Trophoblast cell (in vitro differentiated cells and primary cell): Measurements from ENCODE around the gene PTPRN2.

ENCODE experiments used
- DNase-seq, 2 donors: peaks; one replicate each; pipeline ENCODE4 v3.0.0-alpha.2; 2016
- H2AFZ ChIP-seq: 2 replicates; pipeline ENCODE4 v1.6.1; 2013; ENCODE audit warnings: low read length, moderate library complexity, mild to moderate bottlenecking; ENCODE audit not compliant: insufficient read depth, poor library complexity
- H2AK5ac ChIP-seq: 2 replicates; pipeline ENCODE4 v1.6.1; 2013; ENCODE audit warnings: mild to moderate bottlenecking, low read length
- H2BK120ac ChIP-seq: 2 replicates; pipeline ENCODE4 v1.6.1; 2013; ENCODE audit warnings: low read length, mild to moderate bottlenecking, moderate library complexity; ENCODE audit not compliant: insufficient read depth, poor library complexity
- H2BK12ac ChIP-seq: 2 replicates; pipeline ENCODE4 v1.6.1; 2013; ENCODE audit warnings: mild to moderate bottlenecking, low read length, moderate library complexity
- H2BK5ac ChIP-seq: 2 replicates; pipeline ENCODE4 v1.6.1; 2013; ENCODE audit warnings: low read length, low read depth, moderate library complexity, mild to moderate bottlenecking; ENCODE audit not compliant: poor library complexity
- H3K14ac ChIP-seq: 2 replicates; pipeline ENCODE4 v1.6.1; 2013; ENCODE audit warnings: mild to moderate bottlenecking, low read length
- H3K18ac ChIP-seq: 2 replicates; pipeline ENCODE4 v1.6.1; 2013; ENCODE audit warnings: mild to moderate bottlenecking, low read length
- H3K23ac ChIP-seq: 2 replicates; pipeline ENCODE4 v1.6.1; 2013; ENCODE audit warnings: low read length
- H3K27ac ChIP-seq: 2 replicates; pipeline ENCODE4 v1.5.1; 2013; ENCODE audit warnings: low read depth, mild to moderate bottlenecking, inconsistent platforms, low read length, moderate library complexity
- H3K27me3 ChIP-seq: 2 replicates; pipeline ENCODE4 v1.6.1; 2013; ENCODE audit warnings: inconsistent platforms, mild to moderate bottlenecking, low read length, moderate library complexity; ENCODE audit not compliant: insufficient read depth
- H3K36me3 ChIP-seq, 2 experiments: 1 replicate in 1 of 2; 2 replicates in 1 of 2; pipeline ENCODE4 v1.6.1; 2013; ENCODE audit warnings: low read length in 2 of 2, mild to moderate bottlenecking in 2 of 2, moderate library complexity in 1 of 2; ENCODE audit not compliant: insufficient read depth in 2 of 2, control insufficient read depth in 1 of 2
- H3K4ac ChIP-seq: 2 replicates; pipeline ENCODE4 v1.6.1; 2013; ENCODE audit warnings: low read depth, mild to moderate bottlenecking, low read length, moderate library complexity
- H3K4me1 ChIP-seq, 2 experiments: 1 replicate in 1 of 2; 2 replicates in 1 of 2; pipeline ENCODE4 v1.6.1; 2013; ENCODE audit warnings: low read length in 2 of 2, mild to moderate bottlenecking in 2 of 2, moderate library complexity in 1 of 2; ENCODE audit not compliant: insufficient read depth in 2 of 2, control insufficient read depth in 1 of 2
- H3K4me2 ChIP-seq: 2 replicates; pipeline ENCODE4 v1.6.1; 2013; ENCODE audit warnings: inconsistent platforms, mild to moderate bottlenecking, low read length, moderate library complexity
- H3K4me3 ChIP-seq: 2 replicates; pipeline ENCODE4 v1.5.1; 2013; ENCODE audit warnings: mild to moderate bottlenecking, low read depth, low read length, inconsistent platforms
- H3K79me1 ChIP-seq: one replicate; pipeline ENCODE4 v1.6.1; 2013; ENCODE audit warnings: low read length
- H3K79me2 ChIP-seq: 2 replicates; pipeline ENCODE4 v1.6.1; 2013; ENCODE audit warnings: low read length, mild to moderate bottlenecking; ENCODE audit not compliant: control insufficient read depth, insufficient read depth, poor library complexity
- H3K9ac ChIP-seq: 2 replicates; pipeline ENCODE4 v1.6.1; 2013; ENCODE audit warnings: mild to moderate bottlenecking, low read length
- H3K9me3 ChIP-seq: 2 replicates; pipeline ENCODE4 v1.6.1; 2013; ENCODE audit warnings: low read depth, mild to moderate bottlenecking, control low read depth, inconsistent platforms, low read length; ENCODE audit not compliant: insufficient read depth
- H4K12ac ChIP-seq: 2 replicates; pipeline ENCODE4 v1.6.1; 2013; ENCODE audit warnings: low read depth, mild to moderate bottlenecking, low read length, moderate library complexity
- H4K8ac ChIP-seq: 2 replicates; pipeline ENCODE4 v1.6.1; 2013; ENCODE audit warnings: low read depth, mild to moderate bottlenecking, low read length, moderate library complexity
- H4K91ac ChIP-seq: one replicate; pipeline ENCODE4 v1.6.1; 2013; ENCODE audit warnings: low read depth, mild to moderate bottlenecking, low read length, moderate library complexity
- WGBS: extraction: QIAGEN DNeasy Blood & Tissue Kit; methylation state at CpG from one replicate; pipeline ENCODE4 v1.1.7; 2013; ENCODE audit warnings: missing lambda C conversion rate; ENCODE audit not compliant: insufficient read length, insufficient coverage; ENCODE audit errors: extremely low coverage; 5-methylcytosine and 5-hydroxymethylcytosine counted together

Gene PTPRN2

GRCh38 chr7:157821959-157822687, 765.5 kb downstream of the PTPRN2 start:
- Histone ChIP-seq H3K4me1 (no peaks in the 10 kb centered on the region), H4K12ac (no peak overlapping the region), H3K18ac (no peak overlapping the region), H3K4ac (no peak overlapping the region), H2BK120ac (no peak overlapping the region), H2BK12ac (no peak overlapping the region), H2BK5ac (no peak overlapping the region), H3K27me3 (no peaks in the 10 kb centered on the region), H4K8ac (no peak overlapping the region), H3K4me3 (no peak overlapping the region), H3K9me3 (peaks cover 37% of the 10 kb centered on the region), H3K9ac (no peak overlapping the region), H3K79me2 (no peaks in the 10 kb centered on the region), H3K23ac (no peak overlapping the region), H2AFZ (no peak overlapping the region), H3K27ac (no peak overlapping the region), H4K91ac (no peak overlapping the region), H3K79me1 (no peaks in the 10 kb centered on the region), H2AK5ac (no peak overlapping the region), H3K14ac (no peak overlapping the region), H3K36me3 (no peaks in the 10 kb centered on the region), H3K4me2 (no peak overlapping the region)
- 100% methylated on average over 3 of the region's 3 CpGs for WGBS
- DNase-seq = no peak

DNA sequence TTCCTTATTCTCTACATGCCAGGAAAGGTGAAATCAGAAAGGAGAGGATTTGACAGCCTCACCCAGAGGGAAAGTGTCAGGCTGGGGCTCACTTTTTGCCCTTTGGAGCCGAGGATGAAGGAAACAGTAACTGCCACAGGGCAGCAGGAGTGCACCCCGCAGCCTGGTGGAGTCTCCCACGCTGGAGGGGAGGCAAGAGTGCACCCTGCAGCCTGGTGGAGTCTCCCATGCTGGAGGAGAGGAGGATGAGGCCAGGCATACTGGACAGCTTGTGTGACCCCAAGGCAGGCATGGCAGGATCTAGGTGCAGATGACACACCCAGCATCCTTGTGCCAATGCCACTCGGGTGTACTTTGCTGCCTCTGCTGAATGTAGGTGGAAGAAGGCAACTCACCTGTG, 766.8 kb downstream of the PTPRN2 start:
- Histone ChIP-seq H3K4ac (no peak overlapping the region), H3K18ac (no peak overlapping the region), H3K79me1 (no peaks in the 10 kb centered on the region), H3K4me3 (no peak overlapping the region), H4K91ac (no peak overlapping the region), H3K27me3 (no peaks in the 10 kb centered on the region), H2BK5ac (no peak overlapping the region), H3K4me2 (no peak overlapping the region), H2AK5ac (no peak overlapping the region), H3K9me3 (peaks cover 30% of the 10 kb centered on the region), H2BK120ac (no peak overlapping the region), H4K8ac (no peak overlapping the region), H3K14ac (no peak overlapping the region), H2BK12ac (no peak overlapping the region), H2AFZ (no peak overlapping the region), H3K36me3 (no peaks in the 10 kb centered on the region), H3K23ac (no peak overlapping the region), H3K79me2 (no peaks in the 10 kb centered on the region), H3K27ac (no peak overlapping the region), H3K4me1 (no peaks in the 10 kb centered on the region), H4K12ac (no peak overlapping the region), H3K9ac (no peak overlapping the region)
- no peak for DNase-seq
- WGBS = no CpG with 5 or more reads among the region's 4 CpGs

DNA sequence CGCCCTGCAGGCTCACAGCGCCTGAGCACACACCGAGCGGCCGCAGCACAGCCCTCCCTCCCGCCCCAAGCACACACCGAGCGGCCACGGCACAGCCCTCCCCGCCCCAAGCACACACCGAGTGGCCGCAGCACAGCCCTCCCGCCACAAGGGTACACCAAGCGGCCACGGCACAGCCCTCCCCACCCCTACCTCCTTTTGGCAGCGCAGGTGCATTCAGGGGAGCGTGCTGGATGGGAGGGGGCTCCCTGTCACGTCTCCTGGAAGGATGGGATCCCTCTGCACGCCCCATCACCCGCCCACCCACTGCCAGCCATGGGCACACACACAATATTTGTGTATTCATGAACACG, 768.2 kb downstream of the PTPRN2 start:
- DNase-seq = no peak
- H4K8ac ChIP-seq = no peak overlapping the region
- peak overlapping the region; percentile 54 for H3K4me3 ChIP-seq
- H3K9me3 ChIP-seq = peaks cover 26% of the 10 kb centered on the region
- H2AFZ ChIP-seq = no peak overlapping the region
- H3K4ac ChIP-seq = no peak overlapping the region
- H3K79me1 ChIP-seq = no peaks in the 10 kb centered on the region
- no peak overlapping the region for H3K4me2 ChIP-seq
- H3K14ac ChIP-seq = no peak overlapping the region
- no peaks in the 10 kb centered on the region for H3K27me3 ChIP-seq
- H3K18ac ChIP-seq = no peak overlapping the region
- no peak overlapping the region for H3K9ac ChIP-seq
- no peaks in the 10 kb centered on the region for H3K36me3 ChIP-seq
- no peak overlapping the region for H3K27ac ChIP-seq
- no peaks in the 10 kb centered on the region for H3K4me1 ChIP-seq
- no peak overlapping the region for H4K12ac ChIP-seq
- no peak overlapping the region for H4K91ac ChIP-seq
- H2BK120ac ChIP-seq = no peak overlapping the region
- no peak overlapping the region for H3K23ac ChIP-seq
- no peak overlapping the region for H2BK5ac ChIP-seq
- no peak overlapping the region for H2BK12ac ChIP-seq
- WGBS = no CpG with 5 or more reads among the region's 21 CpGs
- no peak overlapping the region for H2AK5ac ChIP-seq
- H3K79me2 ChIP-seq = no peaks in the 10 kb centered on the region

DNA sequence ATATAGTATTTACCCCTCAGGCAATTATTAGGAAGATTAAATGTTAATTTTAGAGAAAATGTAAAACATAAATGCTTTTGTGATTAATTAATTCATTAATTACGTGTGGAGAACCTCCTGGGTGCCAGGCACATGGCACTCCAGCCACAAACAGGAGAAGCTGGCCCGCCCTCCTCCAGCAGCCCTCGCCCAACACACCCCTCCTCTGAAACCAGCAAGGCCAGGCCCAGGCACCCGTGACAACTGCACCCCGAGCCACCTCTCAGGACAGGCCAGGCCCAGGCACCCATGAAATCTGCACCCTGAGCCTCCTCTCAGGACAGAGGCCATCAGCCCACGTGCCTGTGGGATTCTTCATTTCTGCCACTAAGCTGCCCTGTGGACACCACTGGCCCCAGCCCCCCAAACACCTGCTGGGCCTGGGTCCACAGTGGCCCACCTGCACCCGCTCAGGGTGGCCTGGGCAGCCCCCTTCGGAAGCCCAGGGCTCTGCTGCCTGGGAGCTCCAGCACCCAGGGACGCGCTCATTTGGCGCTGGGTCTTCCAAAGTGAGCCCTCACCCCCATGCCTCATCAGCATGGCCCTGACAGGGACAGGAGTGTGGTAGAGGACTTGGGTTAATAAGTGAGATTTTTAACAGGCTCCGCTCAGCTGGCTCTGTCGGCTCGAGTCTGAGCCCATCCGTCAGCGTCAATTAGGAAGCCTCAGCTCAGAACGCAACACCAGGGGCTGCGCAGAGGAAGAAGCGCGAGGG, 768.7 kb downstream of the PTPRN2 start:
- WGBS = no CpG with 5 or more reads among the region's 20 CpGs
- H4K91ac ChIP-seq = no peak overlapping the region
- H3K27ac ChIP-seq = no peak overlapping the region
- no peak overlapping the region for H3K14ac ChIP-seq
- no peaks in the 10 kb centered on the region for H3K27me3 ChIP-seq
- H3K4me2 ChIP-seq = no peak overlapping the region
- no peak overlapping the region for H2AFZ ChIP-seq
- H3K36me3 ChIP-seq = no peaks in the 10 kb centered on the region
- H3K79me1 ChIP-seq = no peaks in the 10 kb centered on the region
- no peak overlapping the region for H3K18ac ChIP-seq
- H3K9ac ChIP-seq = no peak overlapping the region
- H2BK5ac ChIP-seq = no peak overlapping the region
- peaks cover 22% of the 10 kb centered on the region for H3K9me3 ChIP-seq
- no peak overlapping the region for H4K12ac ChIP-seq
- no peak for DNase-seq
- H2AK5ac ChIP-seq = no peak overlapping the region
- H3K4me1 ChIP-seq = no peaks in the 10 kb centered on the region
- no peak overlapping the region for H3K4ac ChIP-seq
- H3K4me3 ChIP-seq = peak overlapping the region; percentile 46
- no peak overlapping the region for H2BK120ac ChIP-seq
- H2BK12ac ChIP-seq = no peak overlapping the region
- no peak overlapping the region for H3K23ac ChIP-seq
- no peaks in the 10 kb centered on the region for H3K79me2 ChIP-seq
- no peak overlapping the region for H4K8ac ChIP-seq
